ENCODE measurements around the gene UGT1A5. TPM values are rescaled to one million over a fixed set of nuclear protein-coding genes. Genes with fewer than 3 reads are reported as not detected.

UGT1A5 gene
- polyA plus RNA-seq, 1 of the 3 experiments (the other 2 are of a cell fraction): not detected

- ChIA-PET CTCF (no interaction called here), POLR2A (no interaction called here)
- no peak overlapping the region for H2AFZ ChIP-seq (ENCODE audit: low read depth)
- no peaks in the 10 kb centered on the region for H3K9me2 ChIP-seq
- H3K79me2 ChIP-seq (ENCODE audit: insufficient read depth): no peaks in the 10 kb centered on the region
- H3K27me3 ChIP-seq (ENCODE audit: insufficient read depth): no peaks in the 10 kb centered on the region
- no peak overlapping the region for H3K9ac ChIP-seq
- H3K4me2 ChIP-seq: no peak overlapping the region
- WGBS (ENCODE audit: low lambda C conversion rate): 46% methylated on average over 4 of the region's 4 CpGs
- no peaks in the 10 kb centered on the region for H3F3A ChIP-seq (replicated peaks; ENCODE audit: insufficient read depth)
- H3K27ac ChIP-seq (ENCODE audit: low read depth in 2 of 2, low read length in 1 of 2): no peak overlapping the region
- no peak for TF ChIP-seq REST (IDR thresholded peaks at IDR 0.05; ENCODE audit: low read depth, low read length)
- no peak for TF ChIP-seq TCF12 (IDR thresholded peaks at IDR 0.05)
- TF ChIP-seq RAD21 (IDR thresholded peaks at IDR 0.05; ENCODE audit: low read length): no peak
- TF ChIP-seq GABPA (IDR thresholded peaks at IDR 0.05; ENCODE audit: low read depth): no peak
- no peak for TF ChIP-seq NFIC (IDR thresholded peaks at IDR 0.05; ENCODE audit: borderline replicate concordance)
- TF ChIP-seq YY1 (IDR thresholded peaks at IDR 0.05; ENCODE audit: low read depth): no peak
- TF ChIP-seq SIN3A (IDR thresholded peaks at IDR 0.05; ENCODE audit: borderline replicate concordance, low read depth, low read length): no peak
- H3K4me3 ChIP-seq (ENCODE audit: low read depth in 2 of 2, low read length in 1 of 2): no peak overlapping the region
- no peak for DNase-seq
- no peaks in the 10 kb centered on the region for H3K36me3 ChIP-seq (replicated peaks in 1 of 2; ENCODE audit: control insufficient read depth in 1 of 2, insufficient read depth in 2 of 2, low read length in 1 of 2)
- H3K4me1 ChIP-seq (ENCODE audit: control insufficient read depth in 1 of 2, insufficient read depth in 2 of 2, low read depth in 1 of 2, low read length in 1 of 2): no peaks in the 10 kb centered on the region
- no peaks in the 10 kb centered on the region for H4K20me1 ChIP-seq (ENCODE audit: insufficient read depth)
- no peaks in the 10 kb centered on the region for H3K9me3 ChIP-seq
Measured at GRCh38 chr2:233680361-233681045, 32.2 kb upstream of the UGT1A5 start.

- Histone ChIP-seq H3K36me3 (replicated peaks in 1 of 2; ENCODE audit: control insufficient read depth in 1 of 2, insufficient read depth in 2 of 2, low read length in 1 of 2) (no peaks in the 10 kb centered on the region), H3F3A (replicated peaks; ENCODE audit: insufficient read depth) (no peaks in the 10 kb centered on the region), H3K27me3 (ENCODE audit: insufficient read depth) (no peaks in the 10 kb centered on the region), H3K79me2 (ENCODE audit: insufficient read depth) (no peaks in the 10 kb centered on the region), H3K9me2 (no peaks in the 10 kb centered on the region), H3K4me1 (ENCODE audit: control insufficient read depth in 1 of 2, insufficient read depth in 2 of 2, low read depth in 1 of 2, low read length in 1 of 2) (no peaks in the 10 kb centered on the region), H3K4me2 (no peak within 1 kb of the TSS), H3K27ac (ENCODE audit: low read depth in 2 of 2, low read length in 1 of 2) (no peak within 1 kb of the TSS), H3K9ac (no peak within 1 kb of the TSS), H2AFZ (ENCODE audit: low read depth) (no peak within 1 kb of the TSS), H3K9me3 (no peaks in the 10 kb centered on the region), H4K20me1 (ENCODE audit: insufficient read depth) (no peaks in the 10 kb centered on the region), H3K4me3 (ENCODE audit: low read depth in 2 of 2, low read length in 1 of 2) (no peak within 1 kb of the TSS)
- ChIA-PET POLR2A (no interaction called here), CTCF (no interaction called here)
- 44% methylated on average over 4 of the region's 5 CpGs for WGBS (ENCODE audit: low lambda C conversion rate)
- no peak for DNase-seq
- TF ChIP-seq MXI1 (IDR thresholded peaks at IDR 0.05; ENCODE audit: low read depth, low read length) (no peak), FOSL2 (IDR thresholded peaks at IDR 0.05; ENCODE audit: borderline replicate concordance, low read depth) (no peak), EZH2phosphoT487 (IDR thresholded peaks at IDR 0.05; ENCODE audit: borderline replicate concordance, low read depth) (no peak), TEAD4 (IDR thresholded peaks at IDR 0.05; ENCODE audit: borderline replicate concordance, insufficient read depth) (no peak), RFX5 (IDR thresholded peaks at IDR 0.05; ENCODE audit: low read length) (no peak), GATA2 (CRISPR knock-in tag; IDR thresholded peaks at IDR 0.05) (no peak), FOXJ3 (CRISPR knock-in tag; IDR thresholded peaks at IDR 0.05) (no peak), CHD2 (IDR thresholded peaks at IDR 0.05; ENCODE audit: low read length, partially characterized antibody) (no peak), POLR2AphosphoS5 (IDR thresholded peaks at IDR 0.05; ENCODE audit: low read depth, low read length) (no peak), EP300 (IDR thresholded peaks at IDR 0.05; ENCODE audit: borderline replicate concordance in 1 of 2, low read depth in 1 of 2, low read length in 1 of 2) (no peak), SMC3 (IDR thresholded peaks at IDR 0.05; ENCODE audit: low read depth, low read length) (no peak)
Measured at GRCh38 chr2:233681521-233682099, 31.1 kb upstream of the UGT1A5 start, which contains the start of gene UGT1A7. Gene UGT1A7, plus strand, starts transcription at chr2:233681901. Its CDS starts 37 bp downstream, at chr2:233681938.
